Measurements from ENCODE around the gene AKR1B15. TPM values are rescaled to one million over a fixed set of nuclear protein-coding genes. Genes with fewer than 3 reads are reported as not detected.
"Not testable (repeated sequence)": the region's sequence is repeated elsewhere in the genome, so short reads cannot be mapped to it uniquely, and the experiment has no call there.

The AKR1B15 gene
- total RNA-seq, 2 donors from 2014 or later: 0.20 TPM; not detected in 1

GRCh38 chr7:134549366-134549765 lies 456 bp downstream of the AKR1B15 start:
- no peak overlapping the region for H3K27ac ChIP-seq
- H3K4me3 ChIP-seq: no peak overlapping the region
- no peaks in the 10 kb centered on the region for H3K36me3 ChIP-seq
- no peak for TF ChIP-seq CTCF (IDR thresholded peaks at IDR 0.05)
- H3K9me3 ChIP-seq: no peaks in the 10 kb centered on the region
- no peaks in the 10 kb centered on the region for H3K27me3 ChIP-seq
- peaks cover 0 to 18% of the 10 kb centered on the region in 2 donors for H3K4me1 ChIP-seq
- no peak for DNase-seq (ENCODE audit: low spot score)

GRCh38 chr7:134552105-134552504 lies 3.2 kb downstream of the AKR1B15 start:
- Histone ChIP-seq H3K27ac (no peak overlapping the region), H3K9me3 (no peaks in the 10 kb centered on the region), H3K36me3 (no peaks in the 10 kb centered on the region), H3K4me3 (no peak overlapping the region), H3K27me3 (no peaks in the 10 kb centered on the region), H3K4me1 (peaks cover 0 to 13% of the 10 kb centered on the region in 2 donors)
- no peak for DNase-seq (ENCODE audit: low spot score)
- peak in 1 of 2 donors; percentile 28 for TF ChIP-seq CTCF (IDR thresholded peaks at IDR 0.05)

GRCh38 chr7:134553976-134554375 lies 5.1 kb downstream of the AKR1B15 start:
- no peaks in the 10 kb centered on the region for H3K27me3 ChIP-seq
- H3K4me3 ChIP-seq: no peak overlapping the region
- no peak for TF ChIP-seq CTCF (IDR thresholded peaks at IDR 0.05)
- H3K27ac ChIP-seq: no peak overlapping the region
- H3K36me3 ChIP-seq: no peaks in the 10 kb centered on the region
- H3K9me3 ChIP-seq: no peaks in the 10 kb centered on the region
- H3K4me1 ChIP-seq: no peaks in the 10 kb centered on the region
- no peak for DNase-seq (ENCODE audit: low spot score)

- no peak for TF ChIP-seq CTCF (IDR thresholded peaks at IDR 0.05)
- H3K9me3 ChIP-seq: no peaks in the 10 kb centered on the region
- H3K4me1 ChIP-seq: no peaks in the 10 kb centered on the region
Measured at GRCh38 chr7:134554417-134554966, 5.6 kb downstream of the AKR1B15 start.

GRCh38 chr7:134557391-134557790 lies 8.5 kb downstream of the AKR1B15 start:
- Histone ChIP-seq H3K4me3 (no peak overlapping the region), H3K36me3 (no peaks in the 10 kb centered on the region), H3K4me1 (no peaks in the 10 kb centered on the region), H3K9me3 (no peaks in the 10 kb centered on the region), H3K27me3 (no peaks in the 10 kb centered on the region), H3K27ac (no peak overlapping the region)
- no peak for DNase-seq (ENCODE audit: low spot score)
- TF ChIP-seq CTCF (IDR thresholded peaks at IDR 0.05): no peak

More at GRCh38 chr7:134554417-134554966, 5.6 kb downstream of the AKR1B15 start:
- Histone ChIP-seq H3K36me3 (no peaks in the 10 kb centered on the region), H3K27ac (no peak overlapping the region), H3K4me3 (no peak overlapping the region), H3K27me3 (no peaks in the 10 kb centered on the region)
- DNase-seq (ENCODE audit: low spot score): no peak

GRCh38 chr7:134558370-134558769 lies 9.5 kb downstream of the AKR1B15 start:
- DNase-seq (ENCODE audit: low spot score): no peak
- Histone ChIP-seq H3K9me3 (no peaks in the 10 kb centered on the region), H3K36me3 (no peaks in the 10 kb centered on the region), H3K4me3 (no peak overlapping the region), H3K27ac (no peak overlapping the region), H3K27me3 (no peaks in the 10 kb centered on the region), H3K4me1 (peaks cover 0 to 6% of the 10 kb centered on the region in 2 donors)
- no peak for TF ChIP-seq CTCF (IDR thresholded peaks at IDR 0.05)

GRCh38 chr7:134561616-134562015 lies 12.7 kb downstream of the AKR1B15 start:
- H3K27me3 ChIP-seq; DNase-seq (ENCODE audit: low spot score): not testable (repeated sequence)

More at GRCh38 chr7:134561616-134562015, 12.7 kb downstream of the AKR1B15 start:
- not testable (repeated sequence) for H3K9me3 ChIP-seq, H3K36me3 ChIP-seq, H3K4me1 ChIP-seq, H3K4me3 ChIP-seq, H3K27ac ChIP-seq

All from right atrium auricular region (tissue), 2 donors.